ENCODE results near the gene CHIC2. TPM values are rescaled to one million over a fixed set of nuclear protein-coding genes. Genes with fewer than 3 reads are reported as not detected.

CHIC2 gene
- total and polyA plus RNA-seq, 2 of the 8 experiments (the other 6 are each of a cell fraction or from before 2014, with no cell fraction given), result 4.5 to 10.9 TPM

DNA sequence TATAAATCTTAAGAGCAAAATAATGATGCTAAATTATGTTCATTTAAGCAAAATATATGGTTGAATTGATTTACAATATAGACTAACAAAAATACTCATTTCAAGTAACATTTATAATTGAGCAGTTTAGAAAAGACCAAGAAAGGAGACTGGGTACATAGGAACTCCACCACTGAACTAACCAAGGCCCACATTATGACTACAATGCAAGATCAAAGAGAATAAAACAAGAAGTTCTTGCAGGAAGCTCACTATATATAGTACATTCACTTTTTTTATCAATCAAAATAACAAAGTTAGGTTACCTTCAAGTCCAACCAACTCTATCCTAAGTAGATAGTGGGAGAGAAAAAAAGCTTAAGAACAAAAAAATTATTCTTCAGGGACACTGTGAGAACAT lies 8.0 kb downstream of the CHIC2 start (continued):
- TF ChIP-seq EGR1 (IDR thresholded peaks at IDR 0.05; ENCODE audit: borderline replicate concordance, low read depth, low read length), result no peak
- no peak for TF ChIP-seq BCL11A (IDR thresholded peaks at IDR 0.05; ENCODE audit: low read depth in 2 of 2, low read length in 2 of 2)
- TF ChIP-seq, protein P1, sequence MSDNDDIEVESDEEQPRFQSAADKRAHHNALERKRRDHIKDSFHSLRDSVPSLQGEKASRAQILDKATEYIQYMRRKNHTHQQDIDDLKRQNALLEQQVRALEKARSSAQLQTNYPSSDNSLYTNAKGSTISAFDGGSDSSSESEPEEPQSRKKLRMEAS (IDR thresholded peaks at IDR 0.05), result no peak
- TF ChIP-seq SP2 (IDR thresholded peaks at IDR 0.05; ENCODE audit: low read length), result no peak

Measured in H1 (cell line).